ENCODE results near the gene GRID1.

- TF ChIP-seq CTCF (IDR thresholded peaks at IDR 0.05 in 8 of 11, conservative IDR thresholded peaks at IDR 0.05 in 3 of 11) (no peak), POLR2A (IDR thresholded peaks at IDR 0.05) (no peak)
These were observed 407.4 kb downstream of the GRID1 start for GRCh38 chr10:85959239-85959638.
